ENCODE data around the gene ZNRD2. TPM values are rescaled to one million over a fixed set of nuclear protein-coding genes. Genes with fewer than 3 reads are reported as not detected.

The ZNRD2 gene
- total RNA-seq, 1 experiment from 2014 or later = 137 TPM

DNA sequence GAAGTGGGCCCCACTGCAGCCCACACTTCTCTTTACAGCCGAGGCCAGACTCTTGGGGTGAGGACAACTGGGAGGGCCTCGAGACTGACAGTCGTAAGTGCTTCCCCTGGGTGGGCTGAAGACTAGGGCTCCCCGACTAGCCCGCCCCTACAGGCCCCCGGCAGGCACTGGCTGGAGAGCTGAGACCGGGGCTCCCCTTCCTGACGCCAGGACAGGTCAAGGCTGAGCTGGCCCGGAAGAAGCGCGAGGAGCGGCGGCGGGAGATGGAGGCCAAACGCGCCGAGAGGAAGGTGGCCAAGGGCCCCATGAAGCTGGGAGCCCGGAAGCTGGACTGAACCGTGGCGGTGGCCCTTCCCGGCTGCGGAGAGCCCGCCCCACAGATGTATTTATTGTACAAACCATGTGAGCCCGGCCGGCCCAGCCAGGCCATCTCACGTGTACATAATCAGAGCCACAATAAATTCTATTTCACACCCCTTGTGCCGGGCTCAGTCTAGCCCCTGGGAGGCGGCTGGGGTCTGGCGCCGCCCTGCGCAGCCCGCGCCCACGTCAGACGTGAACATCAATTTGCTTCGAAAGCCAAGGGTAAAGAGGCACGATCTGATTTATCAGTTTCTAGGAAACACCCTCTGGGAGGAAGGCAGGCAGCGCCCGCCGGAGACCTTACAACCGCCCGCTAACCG, 31.9 kb upstream of the ZNRD2 start:
- DNase-seq (ENCODE audit: low read depth) = no peak

GRCh38 chr11:65538915-65539743, 31.1 kb upstream of the ZNRD2 start:
- DNase-seq (ENCODE audit: low read depth) = no peak

- DNase-seq (ENCODE audit: low read depth) = no peak
These were observed 30.5 kb upstream of the ZNRD2 start for GRCh38 chr11:65539744-65540289.

DNA sequence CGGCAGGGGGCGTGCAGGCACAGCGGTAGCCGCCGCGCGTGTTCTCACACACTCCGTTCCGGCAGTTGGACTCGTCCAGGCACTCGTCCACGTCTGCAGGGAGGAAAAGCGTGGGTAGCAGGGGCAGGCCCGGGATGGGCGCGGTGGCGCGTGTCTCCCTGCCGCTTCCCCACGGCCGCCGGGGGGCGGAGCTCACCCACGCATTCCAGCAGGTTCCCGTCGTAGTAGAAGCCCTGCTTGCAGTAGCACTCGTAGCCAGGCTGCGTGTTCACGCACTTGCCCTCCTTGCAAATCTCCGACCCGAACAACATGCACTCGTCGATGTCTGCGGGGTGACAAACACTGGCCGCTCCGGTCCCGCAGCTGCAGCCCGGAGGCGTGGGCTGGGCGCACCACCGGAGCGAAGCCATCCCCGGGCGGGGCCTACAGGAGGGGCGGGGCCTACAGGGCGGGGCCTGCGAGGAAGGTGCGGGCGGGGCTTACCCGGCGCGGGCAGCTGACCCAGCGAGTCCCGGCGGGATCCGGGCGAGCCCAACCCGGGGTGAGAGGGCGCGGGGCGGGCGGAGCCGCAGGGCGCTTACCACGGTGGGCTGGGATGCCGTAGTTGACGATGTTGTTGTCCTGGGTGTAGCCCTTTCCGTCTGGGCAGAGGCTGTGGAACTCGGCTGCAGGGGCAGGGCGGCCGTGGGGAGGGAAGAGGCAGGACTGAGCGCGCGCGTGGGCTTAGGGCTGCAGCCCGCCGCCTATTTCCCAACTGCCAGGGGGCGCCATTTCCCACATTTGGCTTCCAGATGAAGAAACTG, 29.8 kb upstream of the ZNRD2 start:
- DNase-seq (ENCODE audit: low read depth) = peak; percentile 41

DNA sequence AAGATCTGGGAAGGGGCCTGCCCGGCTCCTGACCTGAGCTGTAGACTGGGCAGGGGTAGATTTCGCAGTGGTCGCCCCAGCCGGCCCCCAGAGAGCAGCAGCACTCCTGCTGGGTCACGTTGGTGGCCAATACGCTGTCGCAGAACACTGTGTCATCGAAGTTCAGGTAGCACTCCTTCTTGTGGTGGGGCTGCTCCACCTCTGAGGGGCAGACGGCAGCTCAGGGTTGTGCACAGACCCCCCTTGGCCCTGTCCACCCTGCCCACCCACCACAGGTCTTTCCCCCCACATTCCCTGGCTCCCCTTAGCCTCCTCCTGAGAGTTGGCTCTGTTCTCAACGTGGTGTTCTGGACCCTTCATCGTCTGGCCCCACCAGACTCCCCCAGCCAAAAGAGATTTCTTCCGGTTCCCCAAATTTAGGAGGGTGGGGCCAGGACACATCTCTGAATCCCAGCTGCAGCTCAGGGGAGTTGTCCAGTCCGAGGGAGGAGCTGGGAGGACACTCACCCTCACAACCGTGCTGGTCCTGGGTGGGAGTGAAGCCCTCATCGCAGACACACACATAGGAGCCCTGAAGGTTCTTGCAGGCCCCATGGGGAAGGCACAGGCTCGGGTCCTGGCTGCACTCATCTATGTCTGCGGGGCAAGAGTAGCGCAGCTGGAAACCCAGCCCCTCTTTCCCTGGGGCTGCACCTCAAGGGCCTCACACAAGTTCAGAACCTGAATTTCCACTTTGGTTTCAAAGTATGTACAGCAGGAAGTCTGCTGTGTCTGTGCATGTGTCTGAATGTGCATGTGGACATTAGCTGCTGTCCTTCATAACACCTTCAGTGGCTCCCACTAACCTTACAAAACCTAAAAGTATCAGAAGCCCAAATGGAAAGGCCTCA, 28.9 kb upstream of the ZNRD2 start:
- no peak for DNase-seq (ENCODE audit: low read depth)

- no peak for DNase-seq (ENCODE audit: low read depth)
These were observed 27.4 kb upstream of the ZNRD2 start for GRCh38 chr11:65542738-65543390.

GRCh38 chr11:65545853-65546216, 24.4 kb upstream of the ZNRD2 start:
- no peak for DNase-seq (ENCODE audit: low read depth)

DNA sequence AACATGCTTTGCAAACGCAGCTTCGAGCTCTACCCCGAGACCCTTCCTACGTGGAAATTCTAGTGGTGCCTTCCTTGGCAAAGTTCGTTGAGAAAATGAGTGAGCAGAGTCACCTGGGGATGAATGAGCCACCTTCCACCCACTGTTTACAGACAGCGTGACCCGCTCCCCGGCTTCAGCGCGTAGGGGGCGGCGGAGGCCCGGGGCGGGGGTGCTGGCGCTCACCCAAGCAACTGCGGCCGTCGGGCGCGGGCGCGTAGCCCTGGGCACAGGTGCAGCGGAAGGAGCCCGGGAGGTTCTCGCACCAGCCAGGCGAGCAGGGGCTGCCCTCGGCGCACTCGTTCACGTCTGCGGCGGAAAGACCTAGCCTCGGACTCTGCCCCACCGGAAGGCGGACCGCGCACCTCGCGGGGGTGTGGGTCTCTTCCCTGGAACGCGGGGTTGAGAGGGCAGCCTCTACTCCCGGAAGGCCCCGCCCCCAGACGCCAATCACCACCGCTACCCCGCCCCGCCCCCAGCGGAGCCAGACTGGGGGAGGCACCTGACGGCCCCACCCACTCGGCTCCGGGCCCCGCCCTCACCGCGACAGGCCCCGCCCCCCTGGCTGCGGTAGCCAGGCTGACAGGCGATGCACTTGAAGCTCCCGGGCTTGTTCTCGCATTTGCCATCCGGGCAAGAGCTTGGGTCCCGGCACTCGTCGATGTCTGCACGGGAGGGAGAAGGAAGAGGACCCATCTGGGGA, 23.9 kb upstream of the ZNRD2 start:
- DNase-seq (ENCODE audit: low read depth) = no peak

- no peak for DNase-seq (ENCODE audit: low read depth)
These were observed 22.7 kb upstream of the ZNRD2 start for GRCh38 chr11:65547446-65548125.

- no peak for DNase-seq (ENCODE audit: low read depth)
These were observed 21.9 kb upstream of the ZNRD2 start for GRCh38 chr11:65548395-65548794.

DNA sequence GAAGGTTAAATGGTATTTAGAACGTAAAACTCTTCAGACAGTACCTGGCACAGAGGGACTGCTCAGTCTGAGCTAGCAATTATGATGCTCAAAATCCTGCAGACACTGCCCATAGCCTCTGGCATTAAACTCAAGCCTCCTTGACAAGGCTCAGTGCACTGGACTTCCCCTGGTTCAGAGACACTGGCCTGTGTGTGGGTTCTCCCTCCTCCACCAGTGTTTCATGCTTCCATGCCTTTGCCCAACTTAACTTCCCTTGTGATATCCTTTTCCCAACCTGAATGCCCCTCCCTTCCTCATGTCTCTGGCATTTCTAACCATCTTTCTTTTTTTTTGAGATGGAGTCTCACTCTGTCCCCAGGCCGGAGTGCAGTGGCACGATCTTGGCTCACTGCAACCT, 21.2 kb upstream of the ZNRD2 start:
- DNase-seq (ENCODE audit: low read depth) = no peak

DNA sequence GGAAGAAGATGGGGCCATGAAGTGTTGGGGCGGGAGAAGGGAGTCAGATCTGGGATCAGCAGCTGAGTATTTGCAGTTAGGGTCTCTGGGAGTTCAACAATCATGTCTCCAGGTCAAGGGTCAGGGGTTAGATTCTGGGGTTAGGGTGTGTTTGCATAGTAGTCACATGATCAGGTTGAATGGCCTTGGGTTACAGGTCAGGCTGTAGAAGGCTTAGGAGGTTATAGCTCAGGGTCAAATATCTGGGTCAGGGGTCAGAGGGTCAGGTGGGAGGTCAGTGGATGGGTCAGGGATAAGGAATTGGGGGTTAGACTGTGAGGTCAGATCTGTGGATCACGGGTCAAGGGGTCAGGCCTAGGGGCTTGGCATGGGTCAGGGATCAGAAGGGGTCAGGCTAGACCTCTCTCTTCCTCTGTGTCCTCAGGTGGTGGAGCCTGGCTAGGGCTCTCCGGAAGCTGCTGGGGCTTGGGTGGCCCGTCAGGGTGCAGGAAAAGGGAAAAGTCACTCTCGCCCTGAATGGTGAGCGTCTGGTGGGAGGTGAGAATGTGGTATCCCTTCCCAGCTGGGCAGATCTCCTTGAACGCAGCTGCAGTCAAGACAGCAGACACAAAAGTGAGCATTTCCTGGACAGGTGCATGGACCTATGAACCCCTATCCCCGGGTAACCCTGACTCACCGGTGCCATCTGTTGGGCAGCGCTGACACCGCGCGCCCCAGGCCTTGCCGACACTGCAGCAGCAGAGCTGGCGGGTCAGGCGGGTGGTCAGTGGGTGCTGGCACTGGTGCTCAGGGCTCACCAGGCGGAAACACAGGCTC, 18.5 kb upstream of the ZNRD2 start:
- peak; percentile 40 for DNase-seq (ENCODE audit: low read depth)

DNA sequence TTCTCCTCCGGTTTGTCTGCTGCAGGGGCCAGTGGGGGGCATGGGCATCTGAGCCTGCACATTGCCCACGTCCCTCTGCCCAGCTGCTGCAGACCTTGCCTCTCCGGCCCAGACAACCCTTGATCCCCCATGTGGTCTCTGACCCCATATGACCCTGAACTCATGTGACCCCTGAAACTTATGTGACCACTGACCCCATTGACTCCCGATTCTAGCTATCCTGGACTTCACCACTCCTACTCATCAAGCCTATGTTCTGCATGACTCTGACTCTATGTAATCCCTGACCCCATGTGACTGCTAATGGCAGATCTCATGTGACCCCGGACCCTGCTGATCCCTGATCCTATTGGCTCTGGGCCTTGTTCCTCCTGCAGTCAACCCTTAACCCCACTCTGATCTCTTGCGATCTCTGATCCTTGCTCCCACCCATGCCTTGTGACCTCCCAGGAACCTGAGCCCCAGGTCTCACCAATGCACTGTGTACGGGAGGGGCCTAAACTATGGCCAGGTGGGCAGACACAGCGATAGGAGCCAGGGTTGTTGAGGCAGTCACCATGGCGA, 17.8 kb upstream of the ZNRD2 start:
- DNase-seq (ENCODE audit: low read depth) = no peak

DNA sequence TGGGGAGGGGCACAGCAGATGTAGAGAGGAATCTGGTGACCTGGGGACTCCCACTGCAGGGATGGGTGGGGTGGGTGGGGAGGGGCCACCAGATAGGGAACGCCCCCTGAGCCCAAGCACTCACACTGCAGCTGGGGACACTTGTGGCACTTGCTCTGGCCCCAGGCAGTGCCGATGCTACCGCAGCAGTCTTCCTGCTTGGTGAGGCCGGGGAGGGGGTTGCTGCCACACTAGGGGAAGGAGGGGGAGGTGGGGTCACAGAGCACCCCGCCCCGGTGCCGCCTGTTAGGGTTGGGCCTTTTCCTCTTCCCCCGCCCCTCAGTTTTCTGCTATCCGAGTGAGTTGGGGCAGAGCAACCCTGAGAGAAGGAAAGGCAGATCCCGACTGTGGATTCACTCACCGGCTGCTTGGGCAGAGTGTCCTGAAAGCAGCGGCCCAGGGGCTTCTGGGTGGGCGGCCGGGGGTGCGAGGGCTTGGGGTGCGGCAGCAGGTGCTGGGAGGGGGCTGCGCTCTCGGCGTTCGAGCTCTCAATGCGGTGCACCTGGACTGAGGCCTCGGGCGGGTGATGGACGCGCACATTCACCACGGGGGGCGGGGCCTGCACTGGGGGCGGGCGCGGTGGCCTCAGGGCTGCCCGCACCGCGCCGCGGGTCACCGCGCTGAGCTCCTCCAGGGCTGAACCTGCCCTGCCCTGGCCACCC, 16.8 kb upstream of the ZNRD2 start:
- no peak for DNase-seq (ENCODE audit: low read depth)

- DNase-seq (ENCODE audit: low read depth) = no peak
These were observed 16.0 kb upstream of the ZNRD2 start for GRCh38 chr11:65554057-65554818.

DNA sequence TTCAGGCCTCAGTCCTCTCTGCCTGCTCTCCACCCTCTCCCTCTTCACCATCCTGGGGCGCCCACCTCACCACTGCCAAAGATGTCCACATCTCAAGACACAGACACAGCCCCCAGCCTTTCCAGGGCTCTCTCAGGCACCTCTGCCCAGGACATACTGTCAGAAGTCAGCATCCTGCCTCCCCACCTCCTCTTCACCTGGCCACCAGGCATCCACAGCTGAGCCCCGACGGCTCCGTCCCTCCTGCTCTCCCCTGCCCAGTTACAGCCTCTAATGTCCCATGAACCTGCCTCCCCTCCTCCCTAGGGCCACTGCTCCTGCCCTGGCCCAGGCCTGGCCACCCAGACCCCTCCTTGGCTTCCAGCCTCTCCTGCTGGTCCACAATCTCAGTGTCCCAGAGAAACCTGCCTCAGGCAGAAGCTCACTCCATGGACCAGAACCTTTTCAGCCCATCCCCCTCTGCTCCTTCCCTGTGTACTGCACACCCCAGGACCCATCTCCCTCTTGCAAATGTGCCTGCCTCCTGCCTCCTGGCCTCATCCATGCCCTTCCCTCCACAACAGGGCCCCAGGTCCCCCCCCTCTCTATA, 15.3 kb upstream of the ZNRD2 start:
- DNase-seq (ENCODE audit: low read depth) = no peak
